Heart left ventricle (tissue), 13 donors: ENCODE measurements around the gene ZNF674.

ENCODE experiments used
- POLR2A ChIP-seq, 2 donors: fragments of 450-650 bp; IDR thresholded peaks; one replicate each; pipeline ENCODE4 v1.6.1; 2017; ENCODE audit warnings: antibody characterized with exemption in 2 of 2, mild to moderate bottlenecking in 2 of 2, moderate library complexity in 2 of 2
- TF ChIP-seq, protein P1 (sequence below), 12 donors: fragments of 200-600 bp; sonication (generic) in 4 of 12; IDR thresholded peaks; one replicate each; pipeline versions ENCODE4 v1.5.0 to v1.8.0; 2018 to 2022; ENCODE audit warnings: antibody characterized with exemption in 12 of 12, mild to moderate bottlenecking in 5 of 12
- donor health status: ischemic (EF 13 %, LVEDD 7.1; RV severe dilation, severe dysfunction).
- donor health status: DM: no; HTN: yes; CAD: no.
- donor health status: DM: no; HTN: no; CAD: no.
- donor health status: ischemic (EF 25% LVEDD 6.9; RV normal size, moderate dysfunction).
- donor health status: ischemic (EF 25% LVEDD 5.7; RV mildly dilated, moderate dysfunction).
- donor health status: ischemic (EF 35%, LVEDD 5.7; RV mildly dilated, moderate dysfunction).
- donor health status: nonischemic (EF 11% LVEDD 7.7; RV severe dilation, severe dysfunction).
- donor health status: DM: yes; HTN: yes; CAD: no.
- donor health status: PGD.
- donor health status: ischemic (EF 29% LVEDD 5.4; RV normal size, mild dysfunction).
- donor health status: nonischemic (EF 23%, LVEDD 6.1; RV moderate dilation, normal function).

DNA sequence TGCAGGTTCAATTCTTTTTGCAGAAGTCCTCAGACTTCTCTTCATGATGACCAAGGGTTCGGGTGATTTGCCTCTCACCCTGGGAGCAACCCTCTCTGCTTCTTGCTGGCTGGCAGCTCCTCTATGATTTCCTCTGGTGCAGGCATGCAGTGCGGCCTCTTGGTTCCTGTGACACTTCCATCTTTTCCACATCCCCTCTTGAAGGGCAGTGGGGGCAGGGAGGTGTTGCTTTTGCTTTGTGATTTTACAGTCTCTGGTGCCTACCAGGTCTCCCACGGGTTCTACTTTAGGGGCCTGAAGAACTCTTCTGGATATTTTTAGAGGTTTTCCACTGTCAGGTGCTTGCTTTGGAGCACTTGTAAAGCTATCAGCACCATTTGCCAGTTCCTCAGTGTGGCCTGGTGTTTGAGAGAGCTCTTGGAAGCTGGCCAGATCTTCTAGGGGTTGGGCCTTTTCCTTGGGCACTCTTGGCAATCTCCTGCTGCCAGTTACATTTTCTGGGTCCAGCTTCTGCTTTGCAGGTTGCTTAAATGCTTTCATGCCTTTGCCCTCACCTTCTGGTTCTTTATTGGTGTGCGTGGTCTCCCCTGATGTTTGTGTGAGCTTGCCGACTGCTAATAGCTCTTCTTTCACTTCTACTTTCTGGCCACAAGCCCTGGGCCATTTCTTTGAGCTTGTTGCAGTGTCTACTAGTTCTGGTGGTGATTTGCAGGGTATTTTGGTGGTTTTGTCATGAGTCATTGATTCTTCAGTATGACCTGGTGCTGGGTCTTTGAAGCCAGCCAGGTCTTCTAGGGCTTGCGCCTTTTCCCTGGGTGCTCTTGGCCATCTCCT, 16.8 kb upstream of the ZNF674 start:
- no peak for TF ChIP-seq POLR2A (IDR thresholded peaks at IDR 0.05)
- TF ChIP-seq, protein P1, sequence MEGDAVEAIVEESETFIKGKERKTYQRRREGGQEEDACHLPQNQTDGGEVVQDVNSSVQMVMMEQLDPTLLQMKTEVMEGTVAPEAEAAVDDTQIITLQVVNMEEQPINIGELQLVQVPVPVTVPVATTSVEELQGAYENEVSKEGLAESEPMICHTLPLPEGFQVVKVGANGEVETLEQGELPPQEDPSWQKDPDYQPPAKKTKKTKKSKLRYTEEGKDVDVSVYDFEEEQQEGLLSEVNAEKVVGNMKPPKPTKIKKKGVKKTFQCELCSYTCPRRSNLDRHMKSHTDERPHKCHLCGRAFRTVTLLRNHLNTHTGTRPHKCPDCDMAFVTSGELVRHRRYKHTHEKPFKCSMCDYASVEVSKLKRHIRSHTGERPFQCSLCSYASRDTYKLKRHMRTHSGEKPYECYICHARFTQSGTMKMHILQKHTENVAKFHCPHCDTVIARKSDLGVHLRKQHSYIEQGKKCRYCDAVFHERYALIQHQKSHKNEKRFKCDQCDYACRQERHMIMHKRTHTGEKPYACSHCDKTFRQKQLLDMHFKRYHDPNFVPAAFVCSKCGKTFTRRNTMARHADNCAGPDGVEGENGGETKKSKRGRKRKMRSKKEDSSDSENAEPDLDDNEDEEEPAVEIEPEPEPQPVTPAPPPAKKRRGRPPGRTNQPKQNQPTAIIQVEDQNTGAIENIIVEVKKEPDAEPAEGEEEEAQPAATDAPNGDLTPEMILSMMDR (IDR thresholded peaks at IDR 0.05), result no peak
